Retina (tissue), 1 donor: Measurements from ENCODE around the gene LAMP5.

Experiments used
- DNase-seq: peaks from one replicate; pipeline ENCODE4 v3.0.0-alpha.2; 2016

LAMP5 gene

GRCh38 chr20:9514461-9515213, at the start of gene LAMP5:
Gene LAMP5, plus strand, starts transcription at chr20:9514590. Its CDS starts 263 bp downstream, at chr20:9514853.
- peak; percentile 75 for DNase-seq

- DNase-seq, result peak; percentile 11
These were observed 46.4 kb upstream of the LAMP5 start for GRCh38 chr20:9467995-9468394.

GRCh38 chr20:9474835-9475415, 39.5 kb upstream of the LAMP5 start:
- DNase-seq, result no peak

DNA sequence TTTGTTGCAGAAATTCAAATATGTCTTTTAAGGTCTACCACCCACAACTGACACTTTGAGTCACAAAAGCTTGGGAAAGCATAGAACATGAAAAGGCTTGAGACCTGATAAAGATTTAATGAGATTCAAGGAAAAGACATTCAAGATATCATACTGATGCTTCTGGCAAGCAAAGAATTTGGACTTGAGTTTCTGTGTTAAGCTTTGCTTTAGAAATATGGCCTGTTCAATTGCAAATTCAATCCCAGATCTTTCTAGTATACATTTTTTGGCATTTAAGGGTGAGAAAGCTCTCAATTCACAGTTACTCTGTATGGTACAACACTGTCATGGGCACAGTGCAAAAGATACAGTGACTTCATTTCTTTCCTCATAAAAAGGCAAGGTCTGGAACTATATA, 38.9 kb upstream of the LAMP5 start:
- DNase-seq, result no peak

GRCh38 chr20:9476174-9476573, 38.2 kb upstream of the LAMP5 start:
- DNase-seq, result no peak

DNA sequence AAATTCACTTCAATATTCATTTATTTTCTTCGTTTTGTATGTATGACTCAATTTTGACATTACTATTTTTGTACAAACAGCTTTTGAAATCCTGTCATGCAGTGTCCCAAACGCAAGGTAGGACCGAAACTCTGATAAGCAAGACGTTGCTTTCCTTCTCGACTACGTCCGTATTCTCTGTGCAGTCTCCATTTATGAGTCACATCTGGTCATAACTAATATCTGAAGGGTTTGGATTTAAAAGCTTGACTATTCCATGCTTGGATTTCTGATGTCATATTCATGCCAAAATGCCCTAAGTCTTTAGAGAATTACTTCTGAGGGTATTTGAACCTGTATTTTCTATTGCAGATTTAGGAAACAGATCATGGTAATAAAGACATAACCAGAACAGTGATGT, 37.8 kb upstream of the LAMP5 start:
- no peak for DNase-seq

DNA sequence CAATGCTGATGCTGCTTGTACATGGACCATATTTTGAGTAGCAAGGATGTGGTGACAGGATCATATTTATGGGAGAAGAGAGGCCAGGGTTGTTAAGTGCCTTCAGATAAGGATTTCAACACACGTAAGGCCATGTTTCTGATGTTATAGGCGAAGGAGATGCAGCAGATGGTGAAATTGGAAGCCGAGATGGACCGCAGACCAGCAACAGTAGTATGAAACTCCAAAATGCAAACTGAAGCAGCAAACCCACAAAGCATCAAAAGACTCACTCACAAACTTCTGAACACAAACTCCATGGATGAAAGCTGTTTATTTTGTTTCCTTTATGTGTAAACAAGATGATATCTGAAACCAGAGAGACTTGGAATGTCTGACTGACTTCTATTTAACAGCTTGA, 35.6 kb upstream of the LAMP5 start:
- DNase-seq, result no peak

GRCh38 chr20:9480066-9480465, 34.3 kb upstream of the LAMP5 start:
- DNase-seq, result no peak

GRCh38 chr20:9482180-9482579, 32.2 kb upstream of the LAMP5 start:
- no peak for DNase-seq

DNA sequence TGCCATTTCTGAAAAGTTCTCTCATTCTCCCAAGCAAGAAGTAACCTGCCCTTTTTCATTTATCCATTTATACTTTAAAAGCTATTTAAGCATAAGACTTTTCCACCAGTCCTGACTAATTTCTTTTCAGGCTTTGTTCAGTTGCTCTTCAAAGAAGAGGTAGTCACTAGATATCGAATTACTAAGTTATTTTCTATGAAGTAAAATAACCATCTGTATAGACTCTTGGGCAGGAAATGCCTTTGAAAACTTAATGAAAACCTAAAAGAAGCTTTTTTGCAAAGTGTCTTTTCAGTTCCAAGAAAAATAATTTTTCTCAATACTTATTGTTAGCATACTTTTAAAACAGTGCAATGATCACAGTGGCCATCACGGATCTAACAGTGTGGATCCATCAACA, 31.3 kb upstream of the LAMP5 start:
- no peak for DNase-seq

GRCh38 chr20:9485614-9486340, 28.6 kb upstream of the LAMP5 start:
- no peak for DNase-seq

- no peak for DNase-seq
These were observed 27.2 kb upstream of the LAMP5 start for GRCh38 chr20:9487231-9487630.

- no peak for DNase-seq
These were observed 26.3 kb upstream of the LAMP5 start for GRCh38 chr20:9488063-9488462.

DNA sequence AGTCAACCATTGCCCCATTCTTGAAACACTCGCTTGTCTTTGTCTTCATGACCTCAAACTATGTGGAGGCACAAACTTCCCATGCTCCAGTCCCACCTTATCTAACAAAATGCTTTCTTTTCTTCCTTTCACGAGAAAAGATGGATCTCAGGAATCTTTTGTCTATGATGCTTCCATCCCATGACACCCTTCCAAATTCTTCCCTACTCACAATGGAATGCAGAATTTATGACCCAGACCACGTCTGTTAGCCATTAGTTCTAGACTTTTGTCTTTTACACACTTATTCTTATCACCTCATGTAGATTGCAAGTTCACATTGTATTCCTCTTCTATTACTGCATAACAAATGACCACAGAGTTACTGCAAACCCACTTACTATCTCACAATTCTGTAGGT, 24.2 kb upstream of the LAMP5 start:
- DNase-seq, result no peak

DNA sequence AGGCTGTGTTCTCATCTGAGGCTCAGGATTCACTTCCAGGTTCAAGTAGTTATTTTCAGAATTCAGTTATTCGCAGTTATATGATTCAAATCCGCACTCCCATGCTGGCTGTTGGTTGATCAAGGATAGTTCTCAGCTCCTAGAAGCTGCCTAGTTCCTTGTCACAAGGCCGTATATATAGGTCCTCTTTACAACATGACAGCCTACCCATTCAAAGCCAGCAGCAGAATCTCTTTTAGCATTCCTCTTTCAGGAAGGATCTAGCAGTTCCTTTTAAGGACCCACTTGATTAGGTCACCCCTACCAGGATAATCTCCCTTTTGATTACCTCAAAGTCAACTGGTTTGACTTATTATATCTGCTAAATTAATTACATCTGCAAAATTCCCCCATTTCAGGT, 23.8 kb upstream of the LAMP5 start:
- no peak for DNase-seq

DNA sequence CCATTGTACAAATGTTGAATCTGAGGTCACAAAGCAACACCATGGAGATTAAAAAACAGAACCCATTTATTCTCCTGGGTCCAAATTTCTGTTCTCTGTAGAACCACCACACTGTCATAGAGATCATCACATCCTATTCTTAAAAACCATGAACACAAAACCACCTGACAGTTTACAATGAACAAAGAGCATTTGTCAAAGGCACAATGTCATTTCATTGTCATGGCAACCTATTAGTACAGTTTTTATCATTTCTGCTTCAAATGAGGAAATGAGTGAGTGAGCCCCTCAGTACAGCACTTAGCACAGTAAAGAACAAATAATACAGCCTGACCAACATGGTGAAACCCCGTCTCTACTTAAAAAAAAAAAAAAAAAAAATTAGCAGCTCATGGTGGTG, 23.1 kb upstream of the LAMP5 start:
- DNase-seq, result no peak

- no peak for DNase-seq
These were observed 22.3 kb upstream of the LAMP5 start for GRCh38 chr20:9492067-9492466.

- DNase-seq, result no peak
These were observed 20.6 kb upstream of the LAMP5 start for GRCh38 chr20:9493803-9494202.

- no peak for DNase-seq
These were observed 18.7 kb upstream of the LAMP5 start for GRCh38 chr20:9495701-9496100.

- no peak for DNase-seq
These were observed 18.2 kb upstream of the LAMP5 start for GRCh38 chr20:9496155-9496554.

DNA sequence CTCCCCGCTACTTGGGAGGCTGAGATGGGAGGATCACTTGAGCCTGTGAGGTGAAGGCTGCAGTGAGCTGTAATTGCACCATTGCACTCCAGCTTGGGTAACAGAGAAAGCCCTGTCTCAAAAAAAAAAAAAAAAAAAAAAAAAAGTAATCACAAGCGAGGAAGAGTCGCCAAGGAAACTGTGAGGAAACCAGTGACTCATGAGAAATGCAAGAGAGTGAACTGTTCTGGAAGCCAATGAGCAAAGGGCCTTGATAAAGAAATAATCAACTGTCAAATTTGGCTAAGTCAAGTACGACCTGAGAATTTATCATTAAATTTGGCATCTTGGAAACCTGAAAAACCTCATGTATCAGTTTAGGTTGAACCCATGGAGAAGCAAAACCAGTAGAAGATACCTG, 16.1 kb upstream of the LAMP5 start:
- DNase-seq, result no peak

DNA sequence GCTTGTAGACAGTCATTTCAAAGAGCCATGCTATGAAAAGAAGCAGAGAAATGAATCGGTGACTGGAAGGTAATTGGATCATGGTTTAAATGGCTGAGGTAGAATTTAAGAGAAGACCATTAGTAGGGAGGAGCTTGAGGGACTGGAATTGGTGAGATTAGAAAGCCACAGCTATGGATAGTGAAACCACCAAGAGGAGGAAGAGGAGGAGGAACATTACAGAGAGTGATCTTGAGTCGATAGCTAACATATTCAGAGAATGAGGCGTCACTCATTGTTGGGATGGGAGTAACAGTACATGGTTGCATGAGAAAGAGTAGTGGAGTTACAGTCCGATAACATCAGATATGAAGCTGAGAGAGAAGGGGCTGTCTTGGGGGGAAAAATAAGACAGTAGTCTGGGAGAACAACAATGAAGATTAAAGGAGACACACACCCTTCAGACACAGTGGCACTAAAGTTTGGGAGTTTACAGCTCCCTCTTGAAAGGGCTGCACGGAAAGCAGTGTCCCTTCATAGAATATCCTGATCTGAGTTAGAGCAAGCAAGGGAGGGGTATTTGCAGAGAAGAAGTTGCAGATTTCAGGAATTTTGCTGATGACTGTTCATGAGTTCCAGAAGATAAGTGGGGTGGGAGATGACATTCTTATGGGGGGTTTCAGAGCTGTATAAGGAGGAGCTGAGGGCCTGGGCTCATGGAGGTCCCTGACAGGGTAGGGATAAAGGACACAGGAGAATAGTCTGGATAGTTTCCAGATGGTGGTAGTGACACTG, 15.1 kb upstream of the LAMP5 start:
- DNase-seq, result no peak

DNA sequence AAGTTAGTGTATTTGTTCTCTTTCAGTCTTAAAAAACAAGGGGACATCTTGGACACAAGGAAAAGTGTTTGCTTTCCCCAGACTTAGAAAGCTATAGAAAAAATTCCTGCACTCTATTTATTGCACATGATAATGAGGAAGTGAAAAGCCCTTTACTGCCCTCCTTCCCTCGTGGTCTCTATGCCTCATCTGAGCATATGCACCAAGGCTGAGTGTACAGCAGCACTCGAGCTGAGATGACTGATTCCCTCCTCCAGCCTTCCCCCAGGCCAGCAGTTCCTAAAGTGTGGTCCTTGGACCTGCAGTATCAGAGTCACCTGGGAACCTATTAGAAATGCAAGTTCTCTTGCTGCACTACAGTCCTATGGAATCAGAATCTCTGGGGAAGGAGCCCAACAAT, 14.3 kb upstream of the LAMP5 start:
- DNase-seq, result no peak
